GM23248 (cell line): ENCODE measurements around the gene ZFP64. TPM values are rescaled to one million over a fixed set of nuclear protein-coding genes. Genes with fewer than 3 reads are reported as not detected.

Experiments used
- DNase-seq: peaks from one replicate; pipeline ENCODE4 v3.0.0-alpha.2; 2015
- H2AFZ ChIP-seq: fragments of 200-600 bp; sonication (generic); 2 replicates; pipeline ENCODE4 v1.6.1; 2016; ENCODE audit warnings: antibody characterized with exemption
- H3F3A ChIP-seq: fragments of 200-600 bp; sonication (generic); 2 replicates; pipeline ENCODE4 v1.6.1; 2016; ENCODE audit warnings: mild to moderate bottlenecking, antibody characterized with exemption, mixed run types; ENCODE audit not compliant: insufficient read depth
- H3K27ac ChIP-seq: fragments of 200-600 bp; sonication (generic); 2 replicates; pipeline ENCODE4 v1.5.1; 2016; ENCODE audit warnings: mild to moderate bottlenecking
- H3K27me3 ChIP-seq: fragments of 200-600 bp; sonication (generic); replicated peaks from 2 replicates; pipeline ENCODE4 v1.6.1; 2016; ENCODE audit warnings: mild to moderate bottlenecking; ENCODE audit not compliant: insufficient read depth
- H3K36me3 ChIP-seq: fragments of 200-600 bp; sonication (generic); 2 replicates; pipeline ENCODE4 v1.6.1; 2016; ENCODE audit warnings: low read depth, mild to moderate bottlenecking
- H3K4me1 ChIP-seq: fragments of 200-600 bp; sonication (generic); 2 replicates; pipeline ENCODE4 v1.6.1; 2016; ENCODE audit warnings: mild to moderate bottlenecking; ENCODE audit not compliant: insufficient read depth
- H3K4me2 ChIP-seq: fragments of 200-600 bp; sonication (generic); one replicate; pipeline ENCODE4 v1.6.1; 2016; ENCODE audit warnings: mild to moderate bottlenecking; ENCODE audit not compliant: unreplicated experiment
- H3K4me3 ChIP-seq: fragments of 200-600 bp; sonication (generic); 2 replicates; pipeline ENCODE4 v1.5.1; 2016; ENCODE audit warnings: mild to moderate bottlenecking
- H3K79me2 ChIP-seq: fragments of 200-600 bp; sonication (generic); 2 replicates; pipeline ENCODE4 v1.6.1; 2016; ENCODE audit warnings: mild to moderate bottlenecking; ENCODE audit not compliant: insufficient read depth
- H3K9ac ChIP-seq: fragments of 200-600 bp; sonication (generic); 2 replicates; pipeline ENCODE4 v1.6.1; 2016; ENCODE audit warnings: mild to moderate bottlenecking
- H3K9me2 ChIP-seq: fragments of 200-600 bp; sonication (generic); 2 replicates; pipeline ENCODE4 v1.6.1; 2016; ENCODE audit warnings: mixed run types, mild to moderate bottlenecking, moderate library complexity; ENCODE audit not compliant: insufficient read depth
- H3K9me3 ChIP-seq: fragments of 200-600 bp; sonication (generic); one replicate; pipeline ENCODE4 v1.6.1; 2017; ENCODE audit warnings: low read depth
- H4K20me1 ChIP-seq: fragments of 200-600 bp; sonication (generic); 2 replicates; pipeline ENCODE4 v1.6.0; 2016; ENCODE audit not compliant: insufficient read depth
- EZH2 ChIP-seq: fragments of 200-600 bp; sonication (generic); IDR thresholded peaks from 2 replicates; pipeline ENCODE4 v1.6.1; 2018; ENCODE audit warnings: antibody characterized with exemption, mild to moderate bottlenecking; ENCODE audit not compliant: insufficient read depth, poor library complexity, severe bottlenecking
- EZH2phosphoT487 ChIP-seq: fragments of 200-600 bp; sonication (generic); IDR thresholded peaks from 2 replicates; pipeline ENCODE4 v1.6.1; 2018; ENCODE audit warnings: antibody characterized with exemption, moderate library complexity, mild to moderate bottlenecking, low read depth; ENCODE audit not compliant: insufficient read depth
- WGBS, 2 experiments: methylation state at CpG; one replicate each; pipeline ENCODE4 v1.1.6; 2015 to 2017; ENCODE audit warnings: low lambda C conversion rate in 2 of 2, low coverage in 1 of 2; ENCODE audit errors: missing lambda C conversion rate in 2 of 2; 5-methylcytosine and 5-hydroxymethylcytosine counted together
- in situ Hi-C: fragments of 300-500 bp; cut with MboI; formaldehyde crosslinking; loops from 2 replicates; pipeline ENCODE4 v1.15.0; 2020
- polyA plus RNA-seq: library from polyadenylated mRNA; unstranded; fragments of >200 nt; fragmentation: Nextera tagmentation; extraction: Ambion mirVana; gene quantifications from 2 replicates; pipeline ENCODE4 v1.2.1, GENCODE V29; 2016
- total RNA-seq: library from RNA; depleted of rRNA; stranded (reverse); fragments of >200 nt; shearing (Covaris generic); gene quantifications from 2 replicates; pipeline ENCODE4 v1.2.3, GENCODE V29; 2014

The ZFP64 gene
- total and polyA plus RNA-seq, 2 experiments from 2014 or later, result 14.3 to 20.8 TPM

DNA sequence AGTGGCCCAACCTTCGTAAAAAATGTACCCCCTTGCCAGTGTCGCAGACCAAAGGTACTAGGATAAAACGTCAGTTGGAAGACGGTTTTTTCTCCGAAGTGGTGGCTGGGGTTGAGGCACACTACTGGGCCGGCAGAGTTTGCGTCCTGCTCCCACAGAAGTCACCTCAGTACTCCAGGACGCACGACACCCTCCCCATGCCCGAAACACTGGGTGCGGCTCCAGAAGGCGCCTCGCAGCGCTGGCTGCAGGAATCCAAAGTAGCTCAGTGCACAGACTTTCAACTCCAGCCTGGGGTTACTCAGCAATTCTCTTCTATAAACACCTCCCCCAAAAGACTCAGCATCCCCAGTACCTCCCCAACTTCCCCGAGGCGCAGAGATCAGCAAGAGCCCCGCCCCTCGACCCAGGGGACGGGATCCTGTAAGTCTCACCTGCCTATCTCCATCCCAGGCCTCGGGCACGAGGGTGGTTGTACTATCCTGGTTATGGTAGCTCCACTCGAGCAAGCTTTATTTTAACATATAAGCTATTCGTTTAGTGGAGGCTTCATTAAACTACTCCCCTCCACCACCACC is 88.2 kb downstream of the ZFP64 start:
- Histone ChIP-seq H3K79me2 (no peaks in the 10 kb centered on the region), H3K4me2 (peak overlapping the region; percentile 92), H3K9me2 (no peaks in the 10 kb centered on the region), H4K20me1 (no peaks in the 10 kb centered on the region), H3K4me3 (peak overlapping the region; percentile 73), H3K27me3 (no peaks in the 10 kb centered on the region), H3K27ac (0 out of 2 replicates have a peak overlapping the region, but pooled peaks have one; percentile 3), H2AFZ (peak overlapping the region; percentile 85), H3K36me3 (no peaks in the 10 kb centered on the region), H3K9me3 (no peaks in the 10 kb centered on the region), H3F3A (no peaks in the 10 kb centered on the region), H3K4me1 (no peaks in the 10 kb centered on the region), H3K9ac (peak overlapping the region; percentile 76)
- WGBS, 2 experiments, result 64 to 68% methylated on average over 22 to 23 of the region's 23 CpGs
- TF ChIP-seq EZH2 (no peak), EZH2phosphoT487 (no peak)
- in situ Hi-C loops, result no loop called here
- DNase-seq, result peak; percentile 61

- H3K36me3 ChIP-seq, result no peaks in the 10 kb centered on the region
- no peaks in the 10 kb centered on the region for H3K9me2 ChIP-seq
- in situ Hi-C loops, result no loop called here
- H3K9me3 ChIP-seq, result no peaks in the 10 kb centered on the region
- H3K4me1 ChIP-seq, result no peaks in the 10 kb centered on the region
- no peak for DNase-seq
- no peaks in the 10 kb centered on the region for H3K27me3 ChIP-seq
- no peak for TF ChIP-seq EZH2
- no peak for TF ChIP-seq EZH2phosphoT487
- 88 to 97% methylated on average over 4 of the region's 4 CpGs for WGBS, 2 experiments
- H3K79me2 ChIP-seq, result no peaks in the 10 kb centered on the region
- H3K4me3 ChIP-seq, result no peak overlapping the region
- no peaks in the 10 kb centered on the region for H4K20me1 ChIP-seq
- H2AFZ ChIP-seq, result no peak overlapping the region
- no peaks in the 10 kb centered on the region for H3F3A ChIP-seq
- no peak overlapping the region for H3K9ac ChIP-seq
- no peak overlapping the region for H3K4me2 ChIP-seq
- no peak overlapping the region for H3K27ac ChIP-seq
These were observed 89.0 kb downstream of the ZFP64 start for GRCh38 chr20:52102559-52102958.

DNA sequence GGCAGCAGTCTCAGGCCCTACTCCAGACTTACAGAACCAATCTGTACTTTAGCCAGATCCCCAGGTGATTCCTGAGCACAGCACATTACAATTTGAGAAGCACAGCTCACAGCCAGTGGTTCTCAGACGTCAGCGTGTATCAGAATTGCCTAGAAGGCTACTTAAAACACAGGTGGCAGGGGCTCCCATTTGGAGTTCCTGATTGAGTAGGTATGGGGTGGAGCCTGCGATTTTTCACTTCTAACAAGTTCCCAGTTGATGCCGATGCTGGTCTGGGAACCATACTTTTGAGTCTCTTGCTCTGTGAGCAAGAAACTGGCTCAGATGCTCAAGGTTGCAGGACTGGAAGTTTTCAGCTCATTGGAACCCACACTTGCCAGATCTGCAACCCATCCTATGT is 89.5 kb downstream of the ZFP64 start:
- 90 to 93% methylated on average over 4 of the region's 4 CpGs for WGBS, 2 experiments
- H3K4me1 ChIP-seq, result no peaks in the 10 kb centered on the region
- H3K27ac ChIP-seq, result no peak overlapping the region
- H3K79me2 ChIP-seq, result no peaks in the 10 kb centered on the region
- in situ Hi-C loops, result no loop called here
- H3K9ac ChIP-seq, result no peak overlapping the region
- no peaks in the 10 kb centered on the region for H3K9me3 ChIP-seq
- no peaks in the 10 kb centered on the region for H4K20me1 ChIP-seq
- no peak for DNase-seq
- TF ChIP-seq EZH2phosphoT487 (no peak), EZH2 (no peak)
- no peak overlapping the region for H3K4me3 ChIP-seq
- H2AFZ ChIP-seq, result no peak overlapping the region
- no peak overlapping the region for H3K4me2 ChIP-seq
- H3F3A ChIP-seq, result no peaks in the 10 kb centered on the region
- H3K36me3 ChIP-seq, result no peaks in the 10 kb centered on the region
- no peaks in the 10 kb centered on the region for H3K27me3 ChIP-seq
- H3K9me2 ChIP-seq, result no peaks in the 10 kb centered on the region
